ENCODE data around the gene RNF125.

- TF ChIP-seq CTCF (IDR thresholded peaks at IDR 0.05; ENCODE audit: insufficient read depth, low read length, poor library complexity, severe bottlenecking) (no peak), EZH2phosphoT487 (conservative IDR thresholded peaks at IDR 0.05; ENCODE audit: low read length) (no peak)
These were observed 74.5 kb downstream of the RNF125 start for GRCh38 chr18:32093102-32093511.

Data from SU-DHL-6 (cell line).